ENCODE data around the gene DISC1.

DNA sequence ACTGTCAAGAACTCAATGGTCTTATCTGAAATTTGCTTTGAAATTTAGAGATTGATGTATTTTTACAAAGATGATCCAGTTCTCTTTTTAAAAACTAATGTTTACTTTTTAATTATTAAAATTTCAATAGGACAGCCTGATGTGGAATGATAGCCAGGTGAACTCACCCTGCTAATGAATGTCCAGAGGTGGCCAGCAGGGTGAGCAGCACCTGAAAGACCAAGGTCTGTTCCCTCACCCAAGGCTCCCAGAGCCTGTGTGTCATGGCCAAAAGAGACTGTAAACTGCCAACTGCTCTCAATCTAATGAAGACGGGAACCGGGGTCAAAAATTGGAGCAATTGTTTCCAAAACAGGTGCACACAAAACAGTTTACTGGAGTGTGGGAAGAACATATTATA, 340.4 kb downstream of the DISC1 start:
- TF ChIP-seq, protein P1, sequence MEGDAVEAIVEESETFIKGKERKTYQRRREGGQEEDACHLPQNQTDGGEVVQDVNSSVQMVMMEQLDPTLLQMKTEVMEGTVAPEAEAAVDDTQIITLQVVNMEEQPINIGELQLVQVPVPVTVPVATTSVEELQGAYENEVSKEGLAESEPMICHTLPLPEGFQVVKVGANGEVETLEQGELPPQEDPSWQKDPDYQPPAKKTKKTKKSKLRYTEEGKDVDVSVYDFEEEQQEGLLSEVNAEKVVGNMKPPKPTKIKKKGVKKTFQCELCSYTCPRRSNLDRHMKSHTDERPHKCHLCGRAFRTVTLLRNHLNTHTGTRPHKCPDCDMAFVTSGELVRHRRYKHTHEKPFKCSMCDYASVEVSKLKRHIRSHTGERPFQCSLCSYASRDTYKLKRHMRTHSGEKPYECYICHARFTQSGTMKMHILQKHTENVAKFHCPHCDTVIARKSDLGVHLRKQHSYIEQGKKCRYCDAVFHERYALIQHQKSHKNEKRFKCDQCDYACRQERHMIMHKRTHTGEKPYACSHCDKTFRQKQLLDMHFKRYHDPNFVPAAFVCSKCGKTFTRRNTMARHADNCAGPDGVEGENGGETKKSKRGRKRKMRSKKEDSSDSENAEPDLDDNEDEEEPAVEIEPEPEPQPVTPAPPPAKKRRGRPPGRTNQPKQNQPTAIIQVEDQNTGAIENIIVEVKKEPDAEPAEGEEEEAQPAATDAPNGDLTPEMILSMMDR (IDR thresholded peaks at IDR 0.05): no peak
- TF ChIP-seq TCF12 (IDR thresholded peaks at IDR 0.05) (no peak), TAF1 (IDR thresholded peaks at IDR 0.05; ENCODE audit: borderline replicate concordance, low read depth, low read length) (no peak), GATA2 (CRISPR knock-in tag; IDR thresholded peaks at IDR 0.05) (no peak), RFX5 (IDR thresholded peaks at IDR 0.05; ENCODE audit: low read length) (no peak), MAX (IDR thresholded peaks at IDR 0.05; ENCODE audit: low read depth) (no peak), NRF1 (IDR thresholded peaks at IDR 0.05; ENCODE audit: low read depth, low read length) (no peak), POLR2AphosphoS5 (IDR thresholded peaks at IDR 0.05; ENCODE audit: low read depth, low read length) (no peak)

Data from SK-N-SH (cell line).